Neural progenitor cell (in vitro differentiated cells): ENCODE data around the gene ADCY5. TPM values are rescaled to one million over a fixed set of nuclear protein-coding genes. Genes with fewer than 3 reads are reported as not detected.

Experiments
- DNase-seq: peaks from one replicate; pipeline ENCODE4 v3.0.0-alpha.2; 2016; ENCODE audit warnings: low spot score
- H2AFZ ChIP-seq: fragments of 200-600 bp; sonication (generic); replicated peaks from 2 replicates; pipeline ENCODE4 v1.6.1; 2016; ENCODE audit warnings: antibody characterized with exemption
- H3F3A ChIP-seq: fragments of 200-600 bp; sonication (generic); 2 replicates; pipeline ENCODE4 v1.6.1; 2016; ENCODE audit warnings: antibody characterized with exemption, low read depth
- H3K27ac ChIP-seq: fragments of 200-600 bp; sonication (generic); 2 replicates; pipeline ENCODE4 v1.5.1; 2016; ENCODE audit warnings: mild to moderate bottlenecking
- H3K27me3 ChIP-seq: fragments of 200-600 bp; sonication (generic); 2 replicates; pipeline ENCODE4 v1.6.1; 2016; ENCODE audit warnings: mild to moderate bottlenecking, moderate library complexity
- H3K36me3 ChIP-seq: fragments of 200-600 bp; sonication (generic); 2 replicates; pipeline ENCODE4 v1.5.1; 2016
- H3K4me1 ChIP-seq: fragments of 200-600 bp; sonication (generic); 2 replicates; pipeline ENCODE4 v1.6.1; 2016; ENCODE audit warnings: mixed run types
- H3K4me2 ChIP-seq: fragments of 200-600 bp; sonication (generic); 2 replicates; pipeline ENCODE4 v1.6.1; 2016
- H3K4me3 ChIP-seq: fragments of 200-600 bp; sonication (generic); 2 replicates; pipeline ENCODE4 v1.5.1; 2016
- H3K79me2 ChIP-seq: fragments of 200-600 bp; sonication (generic); 2 replicates; pipeline ENCODE4 v1.6.1; 2016; ENCODE audit warnings: low read depth
- H3K9ac ChIP-seq: fragments of 200-600 bp; sonication (generic); 2 replicates; pipeline ENCODE4 v1.6.1; 2016
- H3K9me3 ChIP-seq: fragments of 200-600 bp; sonication (generic); 2 replicates; pipeline ENCODE4 v1.5.1; 2016; ENCODE audit warnings: low read depth
- H4K20me1 ChIP-seq: fragments of 200-600 bp; sonication (generic); 2 replicates; pipeline ENCODE4 v1.6.1; 2016; ENCODE audit warnings: low read depth
- H3K27ac Mint-ChIP-seq: 3 replicates; pipeline ENCODE4 v1.8.0; 2021; ENCODE audit warnings: mixed read lengths
- H3K27me3 Mint-ChIP-seq: 2 replicates; pipeline ENCODE4 v1.8.0; 2022; ENCODE audit warnings: low read depth, mild to moderate bottlenecking, inconsistent platforms, moderate library complexity, mixed read lengths; ENCODE audit not compliant: insufficient read depth
- H3K36me3 Mint-ChIP-seq: 3 replicates; pipeline ENCODE4 v1.8.0; 2021; ENCODE audit warnings: mixed read lengths
- H3K4me1 Mint-ChIP-seq: 3 replicates; pipeline ENCODE4 v1.8.0; 2021; ENCODE audit warnings: mixed read lengths
- H3K4me3 Mint-ChIP-seq: 3 replicates; pipeline ENCODE4 v1.8.0; 2021; ENCODE audit warnings: mild to moderate bottlenecking, moderate library complexity, mixed read lengths
- H3K9me3 Mint-ChIP-seq: 3 replicates; pipeline ENCODE4 v1.8.0; 2020; ENCODE audit warnings: mixed read lengths
- CTCF ChIP-seq: fragments of 200-600 bp; sonication (generic); IDR thresholded peaks from 2 replicates; pipeline ENCODE4 v1.5.1; 2017; ENCODE audit warnings: antibody characterized with exemption, mild to moderate bottlenecking
- EZH2 ChIP-seq: fragments of 200-600 bp; sonication (generic); IDR thresholded peaks from 2 replicates; pipeline ENCODE4 v1.6.1; 2017; ENCODE audit warnings: antibody characterized with exemption, mild to moderate bottlenecking, moderate library complexity
- EZH2phosphoT487 ChIP-seq: fragments of 200-600 bp; sonication (generic); IDR thresholded peaks from 2 replicates; pipeline ENCODE4 v1.6.1; 2017; ENCODE audit warnings: antibody characterized with exemption
- total RNA-seq: library from RNA; depleted of rRNA; stranded (reverse); fragments of >200 nt; gene quantifications from 2 replicates; pipeline ENCODE4 v1.2.3, GENCODE V29; 2015; ENCODE audit warnings: low replicate concordance

ADCY5 gene
- total RNA-seq, 1 donor from 2014 or later = 1.6 TPM

GRCh38 chr3:123291404-123291803, 157.5 kb downstream of the ADCY5 start:
- Histone ChIP-seq H3K27ac (no peak overlapping the region), H3K4me1 (no peaks in the 10 kb centered on the region), H3K27me3 (no peaks in the 10 kb centered on the region), H4K20me1 (peaks cover 7% of the 10 kb centered on the region), H2AFZ (no peak overlapping the region), H3K79me2 (no peaks in the 10 kb centered on the region), H3K9ac (no peak overlapping the region), H3K9me3 (no peaks in the 10 kb centered on the region), H3K4me3 (no peak overlapping the region), H3F3A (no peaks in the 10 kb centered on the region), H3K36me3 (no peaks in the 10 kb centered on the region), H3K4me2 (no peak overlapping the region)
- H3K27me3 Mint-ChIP-seq = peaks cover 21% of the 10 kb centered on the region
- no peaks in the 10 kb centered on the region for H3K4me1 Mint-ChIP-seq
- no peak for DNase-seq
- H3K9me3 Mint-ChIP-seq = peaks cover 2% of the 10 kb centered on the region
- H3K4me3 Mint-ChIP-seq = no peak overlapping the region
- H3K36me3 Mint-ChIP-seq = no peaks in the 10 kb centered on the region
- no peak overlapping the region for H3K27ac Mint-ChIP-seq
- TF ChIP-seq CTCF (no peak), EZH2phosphoT487 (no peak), EZH2 (no peak)

GRCh38 chr3:123290962-123291361, 157.9 kb downstream of the ADCY5 start:
- H3K36me3 ChIP-seq = no peaks in the 10 kb centered on the region
- H3F3A ChIP-seq = no peaks in the 10 kb centered on the region
- H3K27ac ChIP-seq = no peak overlapping the region
- Mint-ChIP-seq H3K27ac (no peak overlapping the region), H3K4me1 (no peaks in the 10 kb centered on the region), H3K9me3 (peaks cover 2% of the 10 kb centered on the region), H3K4me3 (no peak overlapping the region), H3K36me3 (no peaks in the 10 kb centered on the region), H3K27me3 (peaks cover 21% of the 10 kb centered on the region)
- no peak overlapping the region for H3K9ac ChIP-seq
- no peak overlapping the region for H2AFZ ChIP-seq
- DNase-seq = no peak
- H3K4me2 ChIP-seq = no peak overlapping the region
- H4K20me1 ChIP-seq = peaks cover 7% of the 10 kb centered on the region
- H3K4me1 ChIP-seq = no peaks in the 10 kb centered on the region
- H3K27me3 ChIP-seq = no peaks in the 10 kb centered on the region
- TF ChIP-seq CTCF (no peak), EZH2 (no peak), EZH2phosphoT487 (no peak)
- no peak overlapping the region for H3K4me3 ChIP-seq
- no peaks in the 10 kb centered on the region for H3K79me2 ChIP-seq
- H3K9me3 ChIP-seq = no peaks in the 10 kb centered on the region

- no peaks in the 10 kb centered on the region for H3K4me1 Mint-ChIP-seq
- no peaks in the 10 kb centered on the region for H3K79me2 ChIP-seq
- H3F3A ChIP-seq = no peaks in the 10 kb centered on the region
- no peak overlapping the region for H3K4me3 ChIP-seq
- TF ChIP-seq EZH2phosphoT487 = no peak
- no peak for TF ChIP-seq EZH2
- TF ChIP-seq CTCF = no peak
- H3K9me3 ChIP-seq = no peaks in the 10 kb centered on the region
- no peaks in the 10 kb centered on the region for H3K4me1 ChIP-seq
- no peak overlapping the region for H3K27ac Mint-ChIP-seq
- no peak for DNase-seq
- no peak overlapping the region for H3K4me2 ChIP-seq
- H3K27ac ChIP-seq = no peak overlapping the region
- no peak overlapping the region for H2AFZ ChIP-seq
- H3K9ac ChIP-seq = no peak overlapping the region
- H3K36me3 ChIP-seq = no peaks in the 10 kb centered on the region
- H3K9me3 Mint-ChIP-seq = peaks cover 2% of the 10 kb centered on the region
- H3K4me3 Mint-ChIP-seq = peak overlapping the region; percentile 46
- peaks cover 7% of the 10 kb centered on the region for H4K20me1 ChIP-seq
- peaks cover 18% of the 10 kb centered on the region for H3K27me3 Mint-ChIP-seq
- no peaks in the 10 kb centered on the region for H3K27me3 ChIP-seq
- no peaks in the 10 kb centered on the region for H3K36me3 Mint-ChIP-seq
Observed at GRCh38 chr3:123290107-123290930, 158.6 kb downstream of the ADCY5 start.
